Measurements from ENCODE around the gene ARF1. TPM values are rescaled to one million over a fixed set of nuclear protein-coding genes. Genes with fewer than 3 reads are reported as not detected.

ARF1 gene
- total and polyA plus RNA-seq, 2 of the 13 experiments (the other 11 are each of a cell fraction or from before 2014, with no cell fraction given) = 186 to 327 TPM

- TF ChIP-seq CEBPB (IDR thresholded peaks at IDR 0.05; ENCODE audit: borderline replicate concordance, low read depth, low read length) = peak; percentile 62; the same call in 1 of the 2 replicates
- TF ChIP-seq SNAPC2 (CRISPR knock-in tag; IDR thresholded peaks at IDR 0.05) = no peak
- no peak for TF ChIP-seq ZNF326 (CRISPR knock-in tag; IDR thresholded peaks at IDR 0.05; ENCODE audit: borderline replicate concordance)
These were observed 54.4 kb downstream of the ARF1 start (continued) for GRCh38 chr1:228136901-228137300.

DNA sequence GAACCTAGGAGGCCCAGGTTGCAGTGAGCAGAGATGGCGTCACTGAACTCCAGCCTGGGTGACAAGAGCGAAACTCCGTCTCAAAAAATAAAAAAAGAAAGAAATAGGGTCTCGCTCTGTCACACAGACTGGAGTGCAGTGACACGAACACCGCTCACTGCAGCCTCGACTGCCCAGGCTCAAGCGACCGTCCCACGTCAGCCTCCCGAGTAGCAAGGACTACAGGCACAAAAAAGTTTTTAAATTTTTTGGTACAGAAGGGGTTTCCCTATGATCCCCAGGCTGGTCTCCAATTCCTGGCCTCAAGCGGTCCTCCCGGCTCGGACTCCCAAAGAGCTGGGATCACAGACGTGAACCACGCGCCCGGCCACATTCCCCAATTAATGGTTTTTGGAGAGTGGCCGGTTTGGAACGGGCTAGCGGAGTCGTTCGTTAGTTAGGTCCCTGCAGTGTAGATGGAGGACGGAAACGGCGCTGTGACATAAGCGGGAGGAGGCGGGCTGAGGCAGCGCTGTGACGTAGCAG lies 57.0 kb downstream of the ARF1 start:
- Histone ChIP-seq H3K36me3 (replicated peaks in 1 of 2; ENCODE audit: control insufficient read depth in 1 of 2, insufficient read depth in 2 of 2, low read length in 2 of 2) (peaks cover 0 to 2% of the 10 kb centered on the region in 2 experiments; a peak in 1 of 5 replicates), H3K9ac (ENCODE audit: insufficient read depth, low read depth, low read length) (peak overlapping the region; percentile 62), H3K9me3 (ENCODE audit: low read length) (no peaks in the 10 kb centered on the region), H3K4me2 (ENCODE audit: low read depth, low read length) (peak overlapping the region; percentile 65), H3K27me3 (ENCODE audit: control insufficient read depth in 1 of 2, insufficient read depth in 2 of 2, low read length in 2 of 2) (no peaks in the 10 kb centered on the region; a peak in 1 of 5 replicates), H2AFZ (ENCODE audit: low read length) (peak overlapping the region; percentile 62), H4K20me1 (ENCODE audit: insufficient read depth, low read length) (peaks cover 13% of the 10 kb centered on the region; the same call in 1 of the 2 replicates), H3K4me1 (ENCODE audit: insufficient read depth, low read length) (peaks cover 38% of the 10 kb centered on the region), H3K79me2 (ENCODE audit: insufficient read depth, low read length) (peaks cover 41% of the 10 kb centered on the region), H3K27ac (ENCODE audit: extremely low read length, insufficient read depth, low read length) (peak overlapping the region; percentile 57), H3K4me3 (replicated peaks in 1 of 3; ENCODE audit: insufficient read depth in 1 of 3, low read depth in 2 of 3, low read length in 3 of 3) (peak overlapping the region; percentile 59 to 98 (median 94); a peak in 5 of 6 replicates)
- intact Hi-C loops (cut with micrococcal nuclease; ENCODE audit: unreplicated experiment) = loop anchor here (1.0 kb wide), 1 partner anchor 27 kb away; no protein-coding TSS in a partner anchor
- DNase-seq (ENCODE audit: low spot score) (no peak), ATAC-seq (no peak), FAIRE-seq (no peak)
- BruUV-seq (replicated peaks) = no TSS peak
- in situ Hi-C loops (cut with HindIII; ENCODE audit: extremely low pct_ligation_motif_present, low pct_unique_long_range_greater_than_20kb) = loop anchor here (5.0 kb wide), 1 partner anchor 38 kb away; no protein-coding TSS in a partner anchor
- WGBS (ENCODE audit: low lambda C conversion rate) = 38% methylated on average over 27 of the region's 30 CpGs
- ChIA-PET POLR2A (interaction anchor here (5.6 kb wide), 1 partner anchor 26 kb away, joined by 38 read pairs; the partner anchor contains the start of gene IBA57), CTCF (ENCODE audit: low intra/inter-chr PET ratio, low total read pairs) (no interaction called here)
- TF ChIP-seq ZNF33A (CRISPR knock-in tag; IDR thresholded peaks at IDR 0.05; ENCODE audit: borderline replicate concordance) (0 out of 2 replicates have a peak, but pooled peaks have one; percentile 57), ZNF670 (CRISPR knock-in tag; IDR thresholded peaks at IDR 0.05; ENCODE audit: borderline replicate concordance) (no peak; the same call in 1 of the 2 replicates), ZNF883 (CRISPR knock-in tag; IDR thresholded peaks at IDR 0.05; ENCODE audit: not compliant biosample characterization) (no peak), YY1 (IDR thresholded peaks at IDR 0.05; ENCODE audit: insufficient read depth, insufficient replicate concordance, low read depth, low read length) (peak; percentile 45), PTBP1 (IDR thresholded peaks at IDR 0.05; ENCODE audit: low read depth, low read length, poor library complexity, severe bottlenecking) (peak; percentile 25), THAP7 (CRISPR knock-in tag; IDR thresholded peaks at IDR 0.05) (peak; percentile 20; the same call in 1 of the 2 replicates), HNRNPK (IDR thresholded peaks at IDR 0.05; ENCODE audit: low read depth, low read length, poor library complexity, severe bottlenecking) (no peak), ZUFSP (CRISPR knock-in tag; IDR thresholded peaks at IDR 0.05; ENCODE audit: borderline replicate concordance) (no peak), ZNF30 (CRISPR knock-in tag; IDR thresholded peaks at IDR 0.05) (no peak)
- TF ChIP-seq, protein P1, sequence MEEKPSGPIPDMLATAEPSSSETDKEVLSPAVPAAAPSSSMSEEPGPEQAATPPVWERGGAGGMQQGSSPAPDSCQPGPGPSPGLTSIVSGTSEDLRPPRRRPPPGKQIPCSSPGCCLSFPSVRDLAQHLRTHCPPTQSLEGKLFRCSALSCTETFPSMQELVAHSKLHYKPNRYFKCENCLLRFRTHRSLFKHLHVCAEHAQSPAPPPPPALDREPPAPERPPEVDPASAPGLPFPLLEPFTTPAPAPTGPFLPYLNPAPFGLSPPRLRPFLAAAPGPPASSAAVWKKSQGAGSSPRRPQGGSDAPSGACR (CRISPR knock-in tag; IDR thresholded peaks at IDR 0.05) = peak; percentile 83; the same call in 1 of the 2 replicates
- TF ChIP-seq, protein P2, sequence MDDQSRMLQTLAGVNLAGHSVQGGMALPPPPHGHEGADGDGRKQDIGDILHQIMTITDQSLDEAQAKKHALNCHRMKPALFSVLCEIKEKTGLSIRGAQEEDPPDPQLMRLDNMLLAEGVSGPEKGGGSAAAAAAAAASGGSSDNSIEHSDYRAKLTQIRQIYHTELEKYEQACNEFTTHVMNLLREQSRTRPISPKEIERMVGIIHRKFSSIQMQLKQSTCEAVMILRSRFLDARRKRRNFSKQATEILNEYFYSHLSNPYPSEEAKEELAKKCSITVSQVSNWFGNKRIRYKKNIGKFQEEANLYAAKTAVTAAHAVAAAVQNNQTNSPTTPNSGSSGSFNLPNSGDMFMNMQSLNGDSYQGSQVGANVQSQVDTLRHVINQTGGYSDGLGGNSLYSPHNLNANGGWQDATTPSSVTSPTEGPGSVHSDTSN (CRISPR knock-in tag; IDR thresholded peaks at IDR 0.05; ENCODE audit: borderline replicate concordance) = no peak
- TF ChIP-seq, protein P3, sequence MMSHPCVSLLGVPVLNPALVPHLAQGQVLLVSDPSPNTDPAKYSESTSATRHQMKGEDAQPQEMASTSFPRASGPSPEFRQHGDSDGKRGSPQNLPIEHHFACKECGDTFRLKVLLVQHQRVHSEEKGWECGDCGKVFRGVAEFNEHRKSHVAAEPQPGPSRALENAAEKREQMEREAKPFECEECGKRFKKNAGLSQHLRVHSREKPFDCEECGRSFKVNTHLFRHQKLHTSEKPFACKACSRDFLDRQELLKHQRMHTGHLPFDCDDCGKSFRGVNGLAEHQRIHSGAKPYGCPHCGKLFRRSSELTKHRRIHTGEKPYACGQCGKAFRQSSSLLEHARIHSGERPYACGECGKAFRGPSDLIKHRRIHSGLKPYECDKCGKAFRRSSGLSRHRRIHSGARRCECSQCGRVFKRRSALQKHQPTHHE (CRISPR knock-in tag; IDR thresholded peaks at IDR 0.05; ENCODE audit: borderline replicate concordance) = no peak
